Kidney epithelial cell (primary cell): ENCODE measurements around the gene CSNK1A1. TPM values are rescaled to one million over a fixed set of nuclear protein-coding genes. Genes with fewer than 3 reads are reported as not detected.

Experiments
- DNase-seq: peaks from one replicate; pipeline ENCODE4 v3.0.0-alpha.2; 2010; ENCODE audit warnings: low read depth
- H3K27me3 ChIP-seq: 2 replicates; pipeline ENCODE4 v1.6.0; 2011; ENCODE audit warnings: low read length; ENCODE audit not compliant: control insufficient read depth, insufficient read depth
- H3K36me3 ChIP-seq: 2 replicates; pipeline ENCODE4 v1.5.1; 2011; ENCODE audit warnings: low read length; ENCODE audit not compliant: control insufficient read depth, insufficient read depth
- H3K4me3 ChIP-seq: 2 replicates; pipeline ENCODE4 v1.5.1; 2011; ENCODE audit warnings: low read depth, mild to moderate bottlenecking, control low read depth, low read length
- total RNA-seq: library from RNA; depleted of rRNA; stranded (reverse); fragments of >200 nt; gene quantifications from 2 replicates; pipeline ENCODE4 v1.2.3, GENCODE V29; 2015
- TF ChIP-seq, protein P1 (sequence below): IDR thresholded peaks from 2 replicates; pipeline ENCODE4 v1.5.1; 2011; ENCODE audit warnings: mild to moderate bottlenecking, moderate library complexity, low read length, control low read depth, inconsistent platforms; ENCODE audit not compliant: insufficient read depth, poor library complexity, severe bottlenecking

Gene CSNK1A1
- total RNA-seq, 1 donor from 2014 or later: 270 TPM

DNA sequence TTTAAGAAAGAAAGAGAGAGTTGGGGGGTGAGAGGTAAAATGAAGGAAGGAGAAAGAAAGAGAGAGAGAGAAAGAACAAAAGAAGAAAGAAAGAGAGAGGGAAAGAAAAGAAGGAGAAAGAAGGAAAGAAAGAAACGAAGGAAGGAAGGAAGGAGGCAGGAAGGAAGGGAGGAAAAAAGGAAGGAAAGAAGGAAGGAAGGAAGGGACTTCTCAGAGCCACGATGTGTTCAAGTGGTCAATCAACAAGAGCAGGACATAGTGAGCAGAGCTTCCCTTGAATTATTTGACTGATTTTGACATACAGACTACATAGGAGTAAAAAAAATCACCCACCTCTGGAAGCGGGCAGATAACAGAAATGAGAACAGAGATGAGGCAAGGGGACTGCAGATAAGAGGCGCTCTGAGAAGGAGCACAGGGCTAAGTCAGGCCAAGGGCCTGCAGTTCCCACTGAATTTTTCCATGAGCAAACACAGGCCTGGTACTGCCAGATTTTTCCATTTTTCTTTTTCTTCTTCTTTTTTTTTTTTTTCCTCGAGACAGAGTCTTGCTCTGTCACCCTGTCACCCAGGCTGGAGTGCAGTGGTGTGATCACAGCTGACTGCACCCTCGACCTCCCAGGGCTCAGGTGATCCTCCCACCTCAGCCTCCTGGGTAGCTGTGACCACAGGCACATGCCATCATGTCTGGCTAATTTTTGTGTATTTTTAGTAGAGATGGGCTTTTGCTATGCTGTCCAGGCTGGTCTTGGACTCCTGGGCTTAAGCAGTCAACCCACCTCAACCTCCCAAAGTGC is 94.4 kb downstream of the CSNK1A1 start:
- TF ChIP-seq, protein P1, sequence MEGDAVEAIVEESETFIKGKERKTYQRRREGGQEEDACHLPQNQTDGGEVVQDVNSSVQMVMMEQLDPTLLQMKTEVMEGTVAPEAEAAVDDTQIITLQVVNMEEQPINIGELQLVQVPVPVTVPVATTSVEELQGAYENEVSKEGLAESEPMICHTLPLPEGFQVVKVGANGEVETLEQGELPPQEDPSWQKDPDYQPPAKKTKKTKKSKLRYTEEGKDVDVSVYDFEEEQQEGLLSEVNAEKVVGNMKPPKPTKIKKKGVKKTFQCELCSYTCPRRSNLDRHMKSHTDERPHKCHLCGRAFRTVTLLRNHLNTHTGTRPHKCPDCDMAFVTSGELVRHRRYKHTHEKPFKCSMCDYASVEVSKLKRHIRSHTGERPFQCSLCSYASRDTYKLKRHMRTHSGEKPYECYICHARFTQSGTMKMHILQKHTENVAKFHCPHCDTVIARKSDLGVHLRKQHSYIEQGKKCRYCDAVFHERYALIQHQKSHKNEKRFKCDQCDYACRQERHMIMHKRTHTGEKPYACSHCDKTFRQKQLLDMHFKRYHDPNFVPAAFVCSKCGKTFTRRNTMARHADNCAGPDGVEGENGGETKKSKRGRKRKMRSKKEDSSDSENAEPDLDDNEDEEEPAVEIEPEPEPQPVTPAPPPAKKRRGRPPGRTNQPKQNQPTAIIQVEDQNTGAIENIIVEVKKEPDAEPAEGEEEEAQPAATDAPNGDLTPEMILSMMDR: no peak
- no peak for DNase-seq
- Histone ChIP-seq H3K27me3 (no peaks in the 10 kb centered on the region), H3K36me3 (no peaks in the 10 kb centered on the region), H3K4me3 (no peak overlapping the region)

DNA sequence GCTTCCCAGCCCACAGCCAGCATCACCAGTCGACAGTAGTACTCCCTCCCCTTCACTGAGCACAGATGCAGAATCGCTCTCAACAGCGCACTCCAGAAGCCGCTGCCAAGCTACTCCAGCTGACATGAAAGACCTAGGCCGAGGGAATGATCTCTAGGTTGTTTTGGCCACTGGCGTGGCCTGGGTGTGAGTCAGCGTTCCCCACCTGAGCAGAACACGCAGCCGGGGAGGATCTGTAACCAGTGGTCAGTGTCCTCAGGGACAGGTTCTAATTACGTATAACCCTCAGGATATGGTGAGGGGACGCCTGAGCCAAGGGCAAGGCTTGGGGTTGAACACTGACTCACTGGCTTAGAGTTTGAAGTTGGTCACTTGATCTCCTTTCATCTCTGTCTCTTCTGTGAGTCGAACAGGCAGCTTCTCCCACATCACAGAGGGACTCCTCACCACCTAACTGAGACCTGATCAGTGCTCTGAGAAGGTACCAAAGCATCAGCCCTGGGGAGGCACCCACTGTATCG is 95.3 kb downstream of the CSNK1A1 start:
- no peaks in the 10 kb centered on the region for H3K36me3 ChIP-seq
- H3K4me3 ChIP-seq: no peak overlapping the region
- TF ChIP-seq, protein P1: no peak
- no peak for DNase-seq
- no peaks in the 10 kb centered on the region for H3K27me3 ChIP-seq

DNA sequence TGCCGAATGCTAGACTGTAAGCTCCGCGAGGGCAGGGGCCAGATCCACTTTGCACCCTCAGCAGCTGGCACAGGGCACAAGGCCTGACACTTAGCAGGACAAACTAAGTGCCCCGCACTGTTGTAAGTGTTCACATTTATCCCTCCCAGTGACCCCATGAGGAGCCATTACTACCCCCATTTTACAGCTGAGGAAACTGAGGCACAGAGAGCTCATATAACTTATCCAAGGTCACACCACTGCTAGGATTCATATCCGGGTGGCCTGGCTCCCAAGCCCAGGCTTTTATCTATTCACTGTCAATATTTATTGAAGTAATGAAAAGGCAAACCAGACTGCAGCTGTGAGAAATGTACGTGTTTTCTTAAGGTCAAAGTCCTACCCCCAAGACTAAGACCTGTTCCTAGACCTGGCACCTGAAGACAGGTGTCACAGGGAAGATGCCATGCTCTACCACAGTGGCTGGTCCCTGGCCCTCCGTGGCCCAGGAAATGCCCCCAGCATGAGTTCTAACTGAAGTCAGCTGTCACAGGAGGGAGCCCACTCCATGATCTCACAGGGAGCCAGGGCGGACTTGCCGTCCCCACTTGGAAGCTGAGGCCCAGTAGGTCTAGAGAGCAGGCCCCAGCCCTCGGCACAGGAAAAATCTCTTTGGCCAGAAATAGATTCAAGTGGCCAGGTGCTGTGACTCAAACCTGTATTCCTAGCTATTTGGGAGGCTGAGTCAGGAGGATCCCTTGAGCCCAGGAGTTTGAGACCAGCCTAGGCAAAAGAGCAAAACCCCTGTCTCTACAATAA is 97.4 kb downstream of the CSNK1A1 start:
- no peaks in the 10 kb centered on the region for H3K27me3 ChIP-seq
- no peak for DNase-seq
- TF ChIP-seq, protein P1: no peak
- no peaks in the 10 kb centered on the region for H3K36me3 ChIP-seq
- H3K4me3 ChIP-seq: no peak overlapping the region

DNA sequence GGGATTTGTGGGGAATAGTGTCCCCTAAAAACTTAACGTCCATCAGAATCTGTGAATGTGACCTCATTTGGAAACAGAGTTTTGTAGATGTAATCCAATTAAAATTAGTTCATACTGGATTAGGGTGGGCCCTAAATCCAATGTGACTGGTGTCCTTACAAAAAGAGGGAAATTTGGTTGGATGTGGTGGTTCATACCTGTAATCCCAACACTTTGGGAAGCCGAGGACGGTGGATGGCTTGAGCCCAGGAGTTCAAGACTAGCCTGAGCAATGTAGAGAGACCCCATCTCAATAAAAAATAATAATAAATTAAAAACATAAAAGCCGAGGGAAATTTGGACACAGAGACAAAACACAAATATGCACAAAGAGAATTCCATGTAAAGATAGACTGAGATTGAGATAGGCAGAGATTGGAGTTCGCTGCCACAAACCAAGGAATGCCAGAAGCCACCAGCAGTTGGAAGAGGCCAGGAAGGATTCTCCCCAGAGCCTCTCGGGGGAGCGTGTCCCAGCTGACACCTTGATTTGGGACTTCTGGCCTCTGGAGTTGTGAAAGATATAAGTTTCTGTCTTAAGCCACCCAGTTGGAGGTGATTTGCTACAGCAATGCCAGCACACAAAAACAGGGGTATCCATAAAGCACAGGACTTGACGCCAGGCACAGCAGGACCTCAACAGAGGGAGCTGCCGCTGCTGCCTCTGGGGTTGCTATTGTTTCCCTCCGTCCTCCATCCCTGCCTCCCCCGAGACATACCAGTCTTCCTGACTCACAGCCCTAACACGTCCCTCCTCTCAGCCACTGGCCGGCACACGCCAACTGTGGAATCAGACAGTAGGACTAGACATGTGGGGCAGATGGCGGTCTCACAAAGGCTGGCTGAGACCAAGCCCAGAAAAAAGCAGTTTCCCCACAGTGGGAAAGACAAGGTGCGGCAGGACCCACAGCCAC is 98.3 kb downstream of the CSNK1A1 start:
- peak; percentile 85 for DNase-seq
- H3K36me3 ChIP-seq: no peaks in the 10 kb centered on the region

More for the DNA sequence above, 98.3 kb downstream of the CSNK1A1 start:
- TF ChIP-seq, protein P1: peak; percentile 12
- Histone ChIP-seq H3K4me3 (no peak overlapping the region), H3K27me3 (no peaks in the 10 kb centered on the region)
